Coronary artery (tissue), 2 donors: ENCODE measurements around the gene OAS2.

Experiments
- DNase-seq: peaks from one replicate; pipeline ENCODE4 v3.0.0-alpha.2; 2017; ENCODE audit warnings: low spot score
- H3K27ac ChIP-seq, 2 donors: fragments of 200-600 bp; sonication (generic); one replicate each; pipeline ENCODE4 v1.5.1; 2016 to 2019
- H3K4me3 ChIP-seq: fragments of 200-600 bp; sonication (generic); 2 replicates; pipeline ENCODE4 v1.5.1; 2016; ENCODE audit warnings: mild to moderate bottlenecking, moderate library complexity
- TF ChIP-seq, protein P1 (sequence below): fragments of 200-600 bp; sonication (generic); IDR thresholded peaks from one replicate; pipeline ENCODE4 v1.5.1; 2019; ENCODE audit warnings: antibody characterized with exemption

Gene OAS2

DNA sequence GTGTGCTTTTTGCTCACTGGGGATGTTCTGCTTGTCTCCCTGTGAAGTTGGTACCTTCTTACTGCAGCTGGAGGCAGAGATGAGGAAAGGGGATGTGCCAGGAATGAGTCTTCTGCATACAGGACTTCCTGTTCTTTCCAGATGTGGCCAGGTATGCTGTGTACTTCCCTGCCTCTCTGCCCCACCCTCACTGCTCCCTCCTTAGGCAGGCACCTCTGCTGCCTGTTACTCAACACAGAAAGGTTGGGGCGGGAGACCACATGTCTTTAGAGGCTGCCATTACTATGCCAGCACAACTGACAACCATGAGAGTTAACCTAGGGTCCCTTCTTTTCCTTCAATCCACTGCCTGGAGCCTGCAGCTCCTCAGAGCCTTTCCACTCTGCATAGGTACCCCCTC is 42.1 kb upstream of the OAS2 start:
- Histone ChIP-seq H3K27ac (no peak overlapping the region), H3K4me3 (no peak overlapping the region)
- TF ChIP-seq, protein P1, sequence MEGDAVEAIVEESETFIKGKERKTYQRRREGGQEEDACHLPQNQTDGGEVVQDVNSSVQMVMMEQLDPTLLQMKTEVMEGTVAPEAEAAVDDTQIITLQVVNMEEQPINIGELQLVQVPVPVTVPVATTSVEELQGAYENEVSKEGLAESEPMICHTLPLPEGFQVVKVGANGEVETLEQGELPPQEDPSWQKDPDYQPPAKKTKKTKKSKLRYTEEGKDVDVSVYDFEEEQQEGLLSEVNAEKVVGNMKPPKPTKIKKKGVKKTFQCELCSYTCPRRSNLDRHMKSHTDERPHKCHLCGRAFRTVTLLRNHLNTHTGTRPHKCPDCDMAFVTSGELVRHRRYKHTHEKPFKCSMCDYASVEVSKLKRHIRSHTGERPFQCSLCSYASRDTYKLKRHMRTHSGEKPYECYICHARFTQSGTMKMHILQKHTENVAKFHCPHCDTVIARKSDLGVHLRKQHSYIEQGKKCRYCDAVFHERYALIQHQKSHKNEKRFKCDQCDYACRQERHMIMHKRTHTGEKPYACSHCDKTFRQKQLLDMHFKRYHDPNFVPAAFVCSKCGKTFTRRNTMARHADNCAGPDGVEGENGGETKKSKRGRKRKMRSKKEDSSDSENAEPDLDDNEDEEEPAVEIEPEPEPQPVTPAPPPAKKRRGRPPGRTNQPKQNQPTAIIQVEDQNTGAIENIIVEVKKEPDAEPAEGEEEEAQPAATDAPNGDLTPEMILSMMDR = no peak
- DNase-seq = no peak

DNA sequence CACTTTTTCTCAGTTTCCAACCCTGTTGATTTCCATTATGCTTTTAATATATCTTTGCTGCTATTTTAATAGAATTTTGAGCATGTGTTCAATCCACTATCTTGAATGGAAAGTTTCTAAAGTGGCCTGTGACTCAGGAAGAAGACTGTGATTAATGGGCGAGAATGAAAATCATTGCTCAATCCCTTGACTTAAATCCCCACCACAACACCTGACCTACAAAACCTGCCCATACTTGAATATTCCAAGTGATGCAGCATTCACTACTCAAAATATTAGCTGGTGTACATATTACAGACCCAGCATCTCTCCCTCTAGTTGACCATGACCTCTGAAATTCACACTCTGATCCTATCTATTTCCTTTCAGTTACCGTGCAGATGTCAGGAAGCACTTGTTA is 41.4 kb upstream of the OAS2 start:
- TF ChIP-seq, protein P1 = no peak
- no peak overlapping the region for H3K27ac ChIP-seq
- no peak overlapping the region for H3K4me3 ChIP-seq
- DNase-seq = no peak

DNA sequence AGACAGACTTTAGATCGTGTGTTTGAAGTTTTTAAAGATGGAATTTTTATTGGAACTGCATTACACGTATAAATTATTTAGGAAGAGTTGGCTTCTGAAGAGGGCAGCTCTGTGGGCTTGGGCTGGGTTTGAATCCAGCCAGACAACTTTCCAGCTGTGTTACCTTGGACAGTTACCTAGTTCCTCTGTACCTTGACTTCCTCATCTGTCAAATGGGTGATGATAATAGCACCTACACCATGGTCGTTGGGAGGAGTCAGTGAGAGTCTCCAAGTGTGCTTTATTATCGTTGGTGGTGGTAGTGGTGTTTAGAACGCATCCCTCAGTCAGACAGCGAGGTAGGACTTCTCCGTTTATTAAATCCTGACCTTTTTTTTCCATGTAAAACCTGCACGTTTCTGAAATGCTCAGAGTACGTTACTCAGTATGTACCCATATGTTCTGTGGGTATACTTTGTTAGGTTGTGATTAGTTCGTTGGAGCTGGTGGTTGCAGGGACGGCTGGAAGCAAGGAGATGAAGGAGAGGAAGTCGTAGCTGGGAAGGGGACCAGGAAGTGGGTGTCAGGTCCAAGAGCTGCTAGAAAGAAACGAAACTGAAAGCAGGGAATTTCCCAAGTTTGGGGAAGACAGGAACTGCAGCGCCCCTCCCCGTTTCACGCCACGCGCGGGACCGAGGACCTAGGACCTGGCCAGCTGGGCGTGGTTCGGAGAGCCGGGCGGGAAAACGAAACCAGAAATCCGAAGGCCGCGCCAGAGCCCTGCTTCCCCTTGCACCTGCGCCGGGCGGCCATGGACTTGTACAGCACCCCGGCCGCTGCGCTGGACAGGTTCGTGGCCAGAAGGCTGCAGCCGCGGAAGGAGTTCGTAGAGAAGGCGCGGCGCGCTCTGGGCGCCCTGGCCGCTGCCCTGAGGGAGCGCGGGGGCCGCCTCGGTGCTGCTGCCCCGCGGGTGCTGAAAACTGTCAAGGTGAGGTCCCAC is 40.3 kb upstream of the OAS2 start, which contains the start of gene OAS3:
Gene OAS3 (plus strand): TSS at position 734 of the 979 bp plus-strand sequence. CDS start 57 bp downstream, at position 791.
- DNase-seq = peak; percentile 88

DNA sequence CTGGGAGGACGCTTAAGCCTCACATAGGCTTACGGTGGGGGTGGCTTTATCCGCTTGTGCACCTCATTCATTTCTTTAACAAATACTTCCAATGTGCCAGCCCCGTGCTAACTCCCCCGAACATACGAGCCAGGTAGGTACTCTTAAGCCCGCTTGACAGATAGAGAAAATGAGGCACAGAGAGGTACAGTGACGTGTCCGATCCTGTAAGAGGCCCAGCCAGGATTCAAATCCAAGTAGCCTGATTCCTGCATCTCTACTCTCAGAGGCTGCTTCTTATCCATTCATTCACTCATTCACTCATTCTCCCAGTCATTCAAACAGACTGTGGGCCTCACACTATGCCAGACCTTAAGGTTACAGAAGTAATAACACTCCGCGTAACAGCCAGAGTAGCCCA is 39.6 kb upstream of the OAS2 start:
- no peak for DNase-seq
- Histone ChIP-seq H3K27ac (peak overlapping the region; percentile 29 to 43), H3K4me3 (peak overlapping the region; percentile 73)
- TF ChIP-seq, protein P1 = no peak

More for the DNA sequence above, 40.3 kb upstream of the OAS2 start, which contains the start of gene OAS3:
- H3K27ac ChIP-seq = peak within 1 kb of the TSS; percentile 29 to 43
- TF ChIP-seq, protein P1 = no peak
- peak within 1 kb of the TSS; percentile 73 for H3K4me3 ChIP-seq

DNA sequence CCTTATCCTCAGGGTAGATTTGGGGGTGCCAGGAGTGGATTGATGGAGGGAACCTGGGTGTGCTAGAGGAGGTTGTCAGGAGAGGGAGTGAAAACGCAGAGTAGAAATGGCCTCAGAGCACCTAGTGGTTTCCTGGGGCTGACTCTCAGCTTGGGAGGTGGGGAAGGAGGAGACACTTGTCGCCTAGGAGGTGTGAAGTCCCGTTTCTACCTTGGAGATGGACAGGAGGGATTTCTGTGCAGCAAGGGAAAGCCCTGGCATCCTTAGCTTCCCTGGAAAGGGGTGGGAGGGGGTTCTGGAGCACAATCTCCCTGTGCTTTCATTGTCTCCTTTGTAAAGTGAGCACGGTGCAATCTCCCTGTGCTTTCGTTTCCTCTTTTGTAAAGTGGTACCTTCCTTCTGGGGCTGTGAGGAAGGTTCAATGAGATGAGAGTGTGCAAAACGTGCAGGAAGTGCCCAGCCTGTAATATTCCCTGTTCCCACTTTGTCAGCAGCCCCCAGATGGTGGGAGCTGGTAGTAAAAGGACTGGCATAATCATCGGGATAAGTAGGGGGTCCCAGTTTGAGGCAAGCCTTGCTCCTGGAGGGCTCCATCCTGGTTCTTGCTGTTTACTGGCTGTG is 38.4 kb upstream of the OAS2 start:
- H3K4me3 ChIP-seq = peak overlapping the region; percentile 6

DNA sequence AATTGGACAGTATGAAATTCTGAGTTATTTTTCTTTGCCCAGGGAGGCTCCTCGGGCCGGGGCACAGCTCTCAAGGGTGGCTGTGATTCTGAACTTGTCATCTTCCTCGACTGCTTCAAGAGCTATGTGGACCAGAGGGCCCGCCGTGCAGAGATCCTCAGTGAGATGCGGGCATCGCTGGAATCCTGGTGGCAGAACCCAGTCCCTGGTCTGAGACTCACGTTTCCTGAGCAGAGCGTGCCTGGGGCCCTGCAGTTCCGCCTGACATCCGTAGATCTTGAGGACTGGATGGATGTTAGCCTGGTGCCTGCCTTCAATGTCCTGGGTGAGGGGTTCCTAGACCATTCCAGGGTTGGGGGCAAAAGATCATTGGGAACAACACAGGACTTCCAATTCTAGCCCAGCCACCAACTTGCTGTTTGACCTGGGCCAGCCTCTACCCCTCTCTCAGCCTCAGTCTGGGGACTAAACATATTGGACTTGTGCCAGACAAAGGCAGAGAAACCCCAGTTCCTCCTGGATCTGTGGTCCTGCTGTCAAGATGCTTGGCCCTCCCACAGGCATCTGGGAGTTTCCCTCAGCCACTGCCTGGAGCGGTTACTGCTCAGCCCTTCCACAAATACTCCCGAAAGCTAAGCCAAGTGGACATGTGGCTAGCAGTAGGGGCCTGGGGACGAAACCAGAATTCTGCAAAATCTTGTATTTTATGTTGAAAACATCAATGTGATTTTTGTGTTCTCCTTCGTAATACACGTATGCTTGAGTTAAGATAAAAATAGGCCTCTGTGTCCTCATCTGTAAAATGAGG is 36.6 kb upstream of the OAS2 start:
- DNase-seq = no peak
- no peak overlapping the region for H3K27ac ChIP-seq
- H3K4me3 ChIP-seq = no peak overlapping the region
- TF ChIP-seq, protein P1 = no peak

More for the DNA sequence above, 38.4 kb upstream of the OAS2 start:
- TF ChIP-seq, protein P1 = no peak
- no peak overlapping the region for H3K27ac ChIP-seq
- no peak for DNase-seq
